MCF 10A (cell line): ENCODE measurements around the gene MIB2. TPM values are rescaled to one million over a fixed set of nuclear protein-coding genes. Genes with fewer than 3 reads are reported as not detected.
A peak's percentile ranks its signal among the peaks of the same experiment; 100 is the strongest.

ENCODE experiments used
- BruUV-seq: library from RNA; stranded (reverse); fragments of 400-500 nt; replicated peaks from 2 replicates; lab custom pipeline; 2021; lab: Mats Ljungman, UMichigan
- CTCF ChIA-PET: fragments of 300-600 bp; sonication (Branson Sonifier 250); formaldehyde crosslinking; extraction: SDS; loops from one replicate; lab custom pipeline; 2021; ENCODE audit warnings: antibody characterized with exemption, inconsistent platforms; lab: Yijun Ruan, JAX
- POLR2A ChIA-PET: fragments of 300-600, 350-650 bp; sonication (Branson Sonifier 250); formaldehyde crosslinking; extraction: SDS; loops from one replicate; lab custom pipeline; 2020; ENCODE audit warnings: antibody characterized with exemption, inconsistent platforms; lab: Yijun Ruan, JAX
- DNase-seq: peaks from one replicate; pipeline ENCODE4 v3.0.0-alpha.2; 2018; ENCODE audit not compliant: unreplicated experiment
- H3K27ac Mint-ChIP-seq: one replicate; pipeline ENCODE4 v1.8.0; 2022; ENCODE audit warnings: mild to moderate bottlenecking, low read depth, mixed read lengths; ENCODE audit not compliant: unreplicated experiment
- H3K27me3 Mint-ChIP-seq: one replicate; pipeline ENCODE4 v1.8.0; 2022; ENCODE audit warnings: mixed read lengths; ENCODE audit not compliant: insufficient read depth, unreplicated experiment
- H3K36me3 Mint-ChIP-seq: one replicate; pipeline ENCODE4 v1.8.0; 2022; ENCODE audit warnings: mild to moderate bottlenecking, moderate library complexity, mixed read lengths; ENCODE audit not compliant: insufficient read depth, unreplicated experiment
- H3K4me1 Mint-ChIP-seq: one replicate; pipeline ENCODE4 v1.8.0; 2022; ENCODE audit warnings: mixed read lengths; ENCODE audit not compliant: insufficient read depth, unreplicated experiment
- H3K4me3 Mint-ChIP-seq: one replicate; pipeline ENCODE4 v1.8.0; 2022; ENCODE audit warnings: mild to moderate bottlenecking, moderate library complexity, mixed read lengths; ENCODE audit not compliant: unreplicated experiment
- H3K9me3 Mint-ChIP-seq: one replicate; pipeline ENCODE4 v1.8.0; 2022; ENCODE audit warnings: mixed read lengths; ENCODE audit not compliant: unreplicated experiment
- intact Hi-C: fragments of 100-400 bp; cut with micrococcal nuclease; formaldehyde crosslinking; loops from 2 replicates; pipeline ENCODE4 v1.14.1; 2022
- total RNA-seq: library from RNA; stranded (reverse); gene quantifications from 2 replicates; pipeline ENCODE4 v1.2.3, GENCODE V29; 2022
- TF ChIP-seq, protein P1 (sequence below): fragments of 200-600 bp; IDR thresholded peaks from one replicate; pipeline ENCODE4 v1.8.0; 2022; ENCODE audit warnings: antibody characterized with exemption, mild to moderate bottlenecking; ENCODE audit not compliant: unreplicated experiment

Gene MIB2
- total RNA-seq, 1 experiment from 2014 or later = 46.4 TPM

DNA sequence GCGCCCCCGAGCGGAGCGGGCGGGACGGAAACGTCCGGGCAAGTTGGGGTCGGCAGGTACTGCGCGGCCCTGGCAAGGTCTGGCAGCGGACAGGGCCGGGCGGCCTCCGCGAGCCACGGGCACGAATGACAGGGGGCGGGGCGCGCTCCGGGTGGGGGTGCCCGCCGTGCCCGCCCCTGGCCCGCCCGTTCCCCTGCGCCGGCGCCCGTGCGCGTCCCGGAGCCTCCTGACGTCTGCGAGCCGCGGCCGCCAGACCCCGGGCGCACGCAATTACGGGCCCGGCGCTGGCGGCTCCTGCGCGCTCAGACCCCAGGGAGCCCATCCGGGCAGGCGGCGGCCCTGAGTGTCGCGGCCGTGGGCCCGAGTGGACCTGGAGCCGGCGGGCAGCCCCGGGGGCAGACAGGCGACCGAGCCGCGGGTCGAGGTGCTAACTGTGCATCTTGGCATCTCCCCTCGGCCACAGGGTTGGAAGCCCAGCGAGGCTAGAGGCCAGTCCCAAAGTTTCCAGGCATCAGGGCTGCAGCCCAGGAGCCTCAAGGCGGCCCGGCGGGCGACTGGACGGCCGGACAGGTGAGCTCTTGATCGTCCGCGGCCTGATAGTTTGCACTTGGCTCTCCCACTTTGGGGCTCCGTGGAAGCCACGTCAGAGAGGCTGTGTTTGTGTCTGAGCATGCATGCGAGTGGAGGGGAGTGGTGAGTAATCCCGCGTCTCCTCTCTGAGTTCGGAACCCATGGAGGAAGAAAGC is 918 bp downstream of the MIB2 start:
- CTCF ChIA-PET = interaction anchor here (0.7 kb wide), 1 partner anchor 49 kb away, joined by 3 read pairs; no protein-coding TSS in a partner anchor
- BruUV-seq = no TSS peak

DNA sequence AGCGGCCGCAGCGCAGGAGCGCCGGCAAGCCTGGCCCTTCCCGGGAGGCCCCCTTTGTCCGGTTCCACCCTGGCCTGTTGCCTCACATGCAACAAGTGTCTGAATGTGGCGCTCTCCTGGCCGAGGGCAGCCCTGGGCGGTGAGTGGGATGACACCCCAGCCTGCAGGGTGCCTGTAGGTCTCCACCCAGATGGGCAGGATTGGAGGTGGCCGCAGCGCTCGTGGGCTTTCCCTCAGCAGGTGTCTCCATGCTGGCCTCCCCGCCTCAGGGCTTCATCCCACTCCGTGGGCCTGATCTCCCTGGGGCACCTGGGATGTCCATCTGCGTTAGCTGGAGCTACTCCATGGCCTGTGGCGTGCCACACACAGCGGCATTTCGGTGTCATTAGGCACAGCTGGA is 1.5 kb downstream of the MIB2 start:
- ChIA-PET CTCF (no interaction called here), POLR2A (no interaction called here)
- H3K27me3 Mint-ChIP-seq = no peaks in the 10 kb centered on the region
- DNase-seq = no peak
- no peaks in the 10 kb centered on the region for H3K36me3 Mint-ChIP-seq
- BruUV-seq = no TSS peak
- H3K4me1 Mint-ChIP-seq = peaks cover 15% of the 10 kb centered on the region
- intact Hi-C loops = no loop called here
- peak overlapping the region; percentile 87 for H3K27ac Mint-ChIP-seq
- peak overlapping the region; percentile 77 for H3K4me3 Mint-ChIP-seq
- no peaks in the 10 kb centered on the region for H3K9me3 Mint-ChIP-seq
- TF ChIP-seq, protein P1, sequence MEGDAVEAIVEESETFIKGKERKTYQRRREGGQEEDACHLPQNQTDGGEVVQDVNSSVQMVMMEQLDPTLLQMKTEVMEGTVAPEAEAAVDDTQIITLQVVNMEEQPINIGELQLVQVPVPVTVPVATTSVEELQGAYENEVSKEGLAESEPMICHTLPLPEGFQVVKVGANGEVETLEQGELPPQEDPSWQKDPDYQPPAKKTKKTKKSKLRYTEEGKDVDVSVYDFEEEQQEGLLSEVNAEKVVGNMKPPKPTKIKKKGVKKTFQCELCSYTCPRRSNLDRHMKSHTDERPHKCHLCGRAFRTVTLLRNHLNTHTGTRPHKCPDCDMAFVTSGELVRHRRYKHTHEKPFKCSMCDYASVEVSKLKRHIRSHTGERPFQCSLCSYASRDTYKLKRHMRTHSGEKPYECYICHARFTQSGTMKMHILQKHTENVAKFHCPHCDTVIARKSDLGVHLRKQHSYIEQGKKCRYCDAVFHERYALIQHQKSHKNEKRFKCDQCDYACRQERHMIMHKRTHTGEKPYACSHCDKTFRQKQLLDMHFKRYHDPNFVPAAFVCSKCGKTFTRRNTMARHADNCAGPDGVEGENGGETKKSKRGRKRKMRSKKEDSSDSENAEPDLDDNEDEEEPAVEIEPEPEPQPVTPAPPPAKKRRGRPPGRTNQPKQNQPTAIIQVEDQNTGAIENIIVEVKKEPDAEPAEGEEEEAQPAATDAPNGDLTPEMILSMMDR = no peak

More for the DNA sequence above, 918 bp downstream of the MIB2 start:
- Mint-ChIP-seq H3K36me3 (no peaks in the 10 kb centered on the region), H3K4me1 (peaks cover 15% of the 10 kb centered on the region), H3K4me3 (peak overlapping the region; percentile 77), H3K27me3 (no peaks in the 10 kb centered on the region), H3K27ac (peak overlapping the region; percentile 87), H3K9me3 (no peaks in the 10 kb centered on the region)
- DNase-seq = no peak
- TF ChIP-seq, protein P1 = no peak
- POLR2A ChIA-PET = interaction anchor here (0.6 to 3.1 kb wide), 7 partner anchors 38 to 241 kb away, joined by 3 to 29 read pairs (median 4); partner anchors contain the start of gene AURKAIP1
- intact Hi-C loops = no loop called here

DNA sequence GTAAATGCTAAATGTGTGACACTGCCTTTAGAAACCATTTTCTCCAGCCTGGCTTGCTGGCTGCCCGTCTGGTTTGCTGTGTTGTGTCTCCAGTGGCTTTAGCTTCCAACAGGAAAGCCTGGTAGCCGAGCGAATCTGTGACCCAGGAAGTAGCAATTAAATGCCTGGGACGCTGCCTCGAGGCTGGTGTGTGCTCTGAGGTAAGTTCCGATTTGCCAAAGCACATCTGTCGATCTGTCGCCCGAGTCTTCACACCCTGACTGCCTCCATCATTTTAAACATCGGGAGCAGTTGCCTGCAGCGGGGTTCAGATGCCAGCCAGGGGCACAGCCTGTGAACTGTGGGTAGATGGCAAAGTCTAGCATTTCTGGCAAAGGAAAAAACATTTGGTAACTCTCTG is 2.2 kb downstream of the MIB2 start:
- no peak for DNase-seq
- peaks cover under 1% of the 10 kb centered on the region for H3K36me3 Mint-ChIP-seq
- H3K4me1 Mint-ChIP-seq = peaks cover 15% of the 10 kb centered on the region
- TSS peak; percentile 45 for BruUV-seq
- POLR2A ChIA-PET = no interaction called here
- H3K4me3 Mint-ChIP-seq = peak overlapping the region; percentile 77
- no peaks in the 10 kb centered on the region for H3K27me3 Mint-ChIP-seq
- CTCF ChIA-PET = no interaction called here
- no peak overlapping the region for H3K27ac Mint-ChIP-seq
- TF ChIP-seq, protein P1 = no peak
- H3K9me3 Mint-ChIP-seq = no peaks in the 10 kb centered on the region
- intact Hi-C loops = no loop called here

DNA sequence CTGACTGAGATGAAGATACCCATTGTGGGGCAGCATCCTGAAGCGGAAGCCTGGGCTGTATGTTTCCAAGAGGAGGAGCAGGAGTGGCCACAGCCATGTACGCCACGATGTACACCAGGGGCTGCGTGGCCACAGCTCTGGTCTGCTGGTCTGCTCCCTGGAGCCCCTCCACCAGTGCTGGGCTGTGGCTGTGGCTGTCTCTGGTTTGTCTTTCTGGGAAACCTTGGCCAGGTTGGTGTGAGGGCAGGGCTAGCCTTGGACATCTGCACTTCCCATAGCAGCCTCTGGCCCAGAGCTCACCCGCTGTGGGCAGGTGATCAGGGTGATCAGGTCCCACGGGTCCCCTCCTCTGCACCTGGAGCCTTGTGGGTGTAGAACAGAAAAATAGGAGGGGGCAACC is 2.6 kb downstream of the MIB2 start:
- intact Hi-C loops = no loop called here
- POLR2A ChIA-PET = no interaction called here
- Mint-ChIP-seq H3K9me3 (no peaks in the 10 kb centered on the region), H3K4me3 (no peak overlapping the region), H3K27me3 (no peaks in the 10 kb centered on the region), H3K27ac (no peak overlapping the region), H3K4me1 (peaks cover 15% of the 10 kb centered on the region), H3K36me3 (peaks cover 5% of the 10 kb centered on the region)
- CTCF ChIA-PET = no interaction called here
- no TSS peak for BruUV-seq
- TF ChIP-seq, protein P1 = no peak
- DNase-seq = no peak
